LNCAP (cell line): Measurements from ENCODE around the gene SBNO2.

ENCODE experiments used
- TF ChIP-seq, protein P1 (sequence below): fragments of 450-650 bp; IDR thresholded peaks from 2 replicates; pipeline ENCODE4 v1.5.1; 2017; ENCODE audit warnings: mild to moderate bottlenecking

Gene SBNO2

GRCh38 chr19:1076951-1077350 lies 97.1 kb downstream of the SBNO2 start:
- TF ChIP-seq, protein P1, sequence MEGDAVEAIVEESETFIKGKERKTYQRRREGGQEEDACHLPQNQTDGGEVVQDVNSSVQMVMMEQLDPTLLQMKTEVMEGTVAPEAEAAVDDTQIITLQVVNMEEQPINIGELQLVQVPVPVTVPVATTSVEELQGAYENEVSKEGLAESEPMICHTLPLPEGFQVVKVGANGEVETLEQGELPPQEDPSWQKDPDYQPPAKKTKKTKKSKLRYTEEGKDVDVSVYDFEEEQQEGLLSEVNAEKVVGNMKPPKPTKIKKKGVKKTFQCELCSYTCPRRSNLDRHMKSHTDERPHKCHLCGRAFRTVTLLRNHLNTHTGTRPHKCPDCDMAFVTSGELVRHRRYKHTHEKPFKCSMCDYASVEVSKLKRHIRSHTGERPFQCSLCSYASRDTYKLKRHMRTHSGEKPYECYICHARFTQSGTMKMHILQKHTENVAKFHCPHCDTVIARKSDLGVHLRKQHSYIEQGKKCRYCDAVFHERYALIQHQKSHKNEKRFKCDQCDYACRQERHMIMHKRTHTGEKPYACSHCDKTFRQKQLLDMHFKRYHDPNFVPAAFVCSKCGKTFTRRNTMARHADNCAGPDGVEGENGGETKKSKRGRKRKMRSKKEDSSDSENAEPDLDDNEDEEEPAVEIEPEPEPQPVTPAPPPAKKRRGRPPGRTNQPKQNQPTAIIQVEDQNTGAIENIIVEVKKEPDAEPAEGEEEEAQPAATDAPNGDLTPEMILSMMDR = no peak

DNA sequence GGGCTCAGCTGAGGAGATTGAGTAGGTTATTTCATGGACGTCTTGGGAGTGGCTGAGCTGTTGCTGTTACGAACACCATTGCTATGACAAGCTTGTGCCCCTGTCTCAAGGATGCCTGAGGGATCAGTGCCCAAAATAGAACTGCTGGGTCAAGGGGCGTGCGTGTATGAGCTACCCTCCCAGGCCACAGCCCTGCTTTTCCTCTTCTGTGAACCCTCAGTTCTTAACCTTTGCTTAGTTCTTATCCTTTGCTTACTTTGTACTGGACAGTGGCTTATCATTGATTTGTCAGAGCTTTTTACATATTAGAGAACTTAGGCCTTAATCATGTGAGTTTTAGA lies 98.1 kb downstream of the SBNO2 start:
- TF ChIP-seq, protein P1 = no peak

- TF ChIP-seq, protein P1 = no peak
Measured at GRCh38 chr19:1074544-1075283, 99.4 kb downstream of the SBNO2 start.

GRCh38 chr19:1073956-1074517 lies 100.0 kb downstream of the SBNO2 start:
- TF ChIP-seq, protein P1 = no peak

GRCh38 chr19:1073063-1073955 lies 100.8 kb downstream of the SBNO2 start:
- TF ChIP-seq, protein P1 = no peak

- TF ChIP-seq, protein P1 = no peak
Measured at GRCh38 chr19:1072371-1073015, 101.6 kb downstream of the SBNO2 start.

DNA sequence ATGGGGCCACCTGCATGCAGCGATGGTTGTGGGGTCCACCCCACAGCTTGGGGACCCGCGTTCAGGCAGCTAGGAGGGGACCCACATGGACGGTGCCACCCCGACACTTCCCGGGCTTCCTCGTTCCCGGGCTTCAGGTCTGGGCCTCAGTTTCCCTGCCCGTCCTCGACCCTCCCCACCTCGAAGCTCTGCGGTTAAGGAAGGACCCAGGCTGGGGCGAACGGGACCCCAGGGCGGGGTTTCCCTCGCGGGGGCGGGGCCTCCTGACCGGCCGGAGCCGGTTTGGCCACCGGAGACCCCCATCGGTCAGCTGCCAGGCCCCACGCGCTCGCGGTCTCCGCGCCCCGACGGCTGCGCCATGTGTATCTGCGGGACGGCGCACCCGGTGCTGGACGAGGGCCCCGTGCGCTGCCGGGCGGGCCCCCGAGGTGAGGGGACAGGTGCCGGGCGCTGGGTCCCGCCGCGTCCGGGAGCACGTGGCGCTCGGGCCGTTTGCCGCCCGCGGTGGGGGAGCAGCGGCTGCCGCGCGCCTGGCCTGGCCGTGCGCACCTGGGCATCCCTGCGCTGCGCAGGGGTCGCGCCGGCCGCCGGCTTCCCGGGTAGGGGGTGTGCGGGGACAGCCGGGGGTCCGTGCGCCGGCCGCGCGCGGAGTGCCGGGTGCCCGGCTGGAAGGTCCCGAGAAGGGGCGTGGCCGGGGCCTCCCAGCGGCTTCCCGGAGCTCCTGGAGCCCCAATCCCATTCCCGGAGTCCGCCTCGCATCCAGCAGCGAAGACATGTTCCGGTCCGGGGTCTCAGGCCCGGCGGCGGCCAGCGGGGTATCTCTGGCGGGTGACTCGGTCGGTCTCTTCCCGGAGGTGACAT lies 102.9 kb downstream of the SBNO2 start:
- TF ChIP-seq, protein P1 = no peak
